CMK (cell line): ENCODE results near the gene PRKCE.
A peak's percentile ranks its signal among the peaks of the same experiment; 100 is the strongest.

ENCODE experiments used
- DNase-seq: peaks from one replicate; pipeline ENCODE4 v3.0.0-alpha.2; 2010; ENCODE audit warnings: low read depth

Gene PRKCE

GRCh38 chr2:46118656-46119371 lies 467.3 kb downstream of the PRKCE start:
- no peak for DNase-seq

GRCh38 chr2:46119453-46119852 lies 468.0 kb downstream of the PRKCE start:
- no peak for DNase-seq

- no peak for DNase-seq
Measured at GRCh38 chr2:46120792-46121555, 469.5 kb downstream of the PRKCE start.

GRCh38 chr2:46122318-46122976 lies 471.0 kb downstream of the PRKCE start:
- DNase-seq, result no peak

- no peak for DNase-seq
Measured at GRCh38 chr2:46123013-46123412, 471.5 kb downstream of the PRKCE start.

- DNase-seq, result no peak
Measured at GRCh38 chr2:46125798-46126197, 474.3 kb downstream of the PRKCE start.

GRCh38 chr2:46126571-46126970 lies 475.1 kb downstream of the PRKCE start:
- no peak for DNase-seq

- DNase-seq, result no peak
Measured at GRCh38 chr2:46127176-46127575, 475.7 kb downstream of the PRKCE start.

- DNase-seq, result no peak
Measured at GRCh38 chr2:46130511-46130910, 479.0 kb downstream of the PRKCE start.

GRCh38 chr2:46132996-46133395 lies 481.5 kb downstream of the PRKCE start:
- no peak for DNase-seq

- peak; percentile 39 for DNase-seq
Measured at GRCh38 chr2:46134531-46135227, 483.2 kb downstream of the PRKCE start.

- no peak for DNase-seq
Measured at GRCh38 chr2:46135228-46135855, 483.9 kb downstream of the PRKCE start.

GRCh38 chr2:46135958-46136357 lies 484.5 kb downstream of the PRKCE start:
- DNase-seq, result no peak

GRCh38 chr2:46136481-46136880 lies 485.0 kb downstream of the PRKCE start:
- no peak for DNase-seq

- no peak for DNase-seq
Measured at GRCh38 chr2:46136953-46137352, 485.5 kb downstream of the PRKCE start.

GRCh38 chr2:46142546-46143428 lies 491.3 kb downstream of the PRKCE start:
- no peak for DNase-seq

GRCh38 chr2:46143429-46144132 lies 492.1 kb downstream of the PRKCE start:
- DNase-seq, result no peak

GRCh38 chr2:46144133-46144800 lies 492.8 kb downstream of the PRKCE start:
- no peak for DNase-seq

GRCh38 chr2:46145017-46145416 lies 493.5 kb downstream of the PRKCE start:
- no peak for DNase-seq

GRCh38 chr2:46145840-46146239 lies 494.4 kb downstream of the PRKCE start:
- no peak for DNase-seq
